OCI-M2 (cell line): Measurements from ENCODE around the gene GOLIM4.
A peak's percentile ranks its signal among the peaks of the same experiment; 100 is the strongest.
"Not testable (repeated sequence)": the region's sequence is repeated elsewhere in the genome, so short reads cannot be mapped to it uniquely, and the experiment has no call there.

Experiments used
- DNase-seq: peaks from one replicate; lab custom pipeline; 2025; ENCODE audit not compliant: unreplicated experiment; lab: John Stamatoyannopoulos, UW

GOLIM4 gene, protein sequence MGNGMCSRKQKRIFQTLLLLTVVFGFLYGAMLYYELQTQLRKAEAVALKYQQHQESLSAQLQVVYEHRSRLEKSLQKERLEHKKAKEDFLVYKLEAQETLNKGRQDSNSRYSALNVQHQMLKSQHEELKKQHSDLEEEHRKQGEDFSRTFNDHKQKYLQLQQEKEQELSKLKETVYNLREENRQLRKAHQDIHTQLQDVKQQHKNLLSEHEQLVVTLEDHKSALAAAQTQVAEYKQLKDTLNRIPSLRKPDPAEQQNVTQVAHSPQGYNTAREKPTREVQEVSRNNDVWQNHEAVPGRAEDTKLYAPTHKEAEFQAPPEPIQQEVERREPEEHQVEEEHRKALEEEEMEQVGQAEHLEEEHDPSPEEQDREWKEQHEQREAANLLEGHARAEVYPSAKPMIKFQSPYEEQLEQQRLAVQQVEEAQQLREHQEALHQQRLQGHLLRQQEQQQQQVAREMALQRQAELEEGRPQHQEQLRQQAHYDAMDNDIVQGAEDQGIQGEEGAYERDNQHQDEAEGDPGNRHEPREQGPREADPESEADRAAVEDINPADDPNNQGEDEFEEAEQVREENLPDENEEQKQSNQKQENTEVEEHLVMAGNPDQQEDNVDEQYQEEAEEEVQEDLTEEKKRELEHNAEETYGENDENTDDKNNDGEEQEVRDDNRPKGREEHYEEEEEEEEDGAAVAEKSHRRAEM

DNA sequence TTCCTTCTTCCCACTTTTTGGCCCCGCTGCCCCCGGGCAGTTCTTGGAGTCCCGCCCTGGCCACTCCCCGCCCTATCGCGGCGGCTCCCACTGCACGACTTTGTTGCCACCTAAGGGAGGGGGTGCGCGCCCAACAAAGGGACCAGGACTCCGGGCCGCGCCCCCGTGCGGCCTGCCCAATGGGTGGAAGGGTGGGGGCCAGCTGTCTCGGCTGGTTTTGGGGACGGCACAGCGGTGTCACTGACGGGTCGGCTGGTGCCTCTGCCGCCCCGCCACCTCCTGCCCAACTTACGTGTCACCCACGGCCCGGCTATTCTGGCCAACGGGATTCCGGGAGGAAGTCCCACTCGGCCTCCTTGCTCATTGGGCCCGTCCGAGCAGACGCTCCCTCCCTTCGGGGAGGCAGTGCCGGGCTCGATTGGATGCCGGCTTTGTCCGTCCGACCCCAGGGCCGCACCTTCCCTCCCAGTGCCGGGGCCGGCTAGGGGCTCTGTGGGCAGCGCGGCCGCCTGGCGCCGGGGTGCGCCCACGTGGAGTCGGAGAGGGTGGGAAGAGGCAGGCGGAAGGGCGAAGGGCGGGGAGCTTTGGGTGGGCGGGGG is at the start of gene GOLIM4:
TSS of gene GOLIM4 (minus strand) at position 314 of the 599 bp plus-strand sequence. CDS start 639 bp downstream, outside the sequence.
- DNase-seq = peak; percentile 75

DNA sequence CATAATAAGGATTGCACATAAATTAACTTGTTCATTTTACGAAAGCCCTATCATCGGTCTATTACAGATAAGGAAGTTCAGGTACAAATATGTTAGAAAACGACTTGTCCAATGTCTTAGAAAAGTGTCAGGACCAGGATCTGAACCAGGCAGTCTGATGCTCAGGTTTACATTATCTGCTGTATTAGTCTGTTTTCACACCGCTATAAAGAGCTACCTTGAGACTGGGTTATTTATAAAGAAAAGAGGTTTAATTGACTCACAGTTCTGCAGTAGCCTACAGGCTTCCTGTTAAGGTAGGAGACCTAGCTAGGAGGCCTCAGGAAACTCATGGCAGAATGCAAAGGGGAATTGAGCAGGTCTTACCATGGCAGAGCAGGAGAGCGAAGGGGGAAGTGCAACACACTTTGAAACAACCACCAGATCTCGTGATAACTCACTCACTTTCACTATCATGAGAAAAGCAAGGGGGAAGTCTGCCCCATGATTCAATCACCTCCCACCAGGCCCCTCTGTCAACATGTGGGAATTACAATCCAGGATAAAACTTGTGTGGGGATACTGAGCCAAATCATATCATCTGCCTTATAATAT is 45.8 kb upstream of the GOLIM4 start:
- DNase-seq = no peak

GRCh38 chr3:168139947-168140346 is 44.2 kb upstream of the GOLIM4 start:
- DNase-seq = no peak

- no peak for DNase-seq
Observed at GRCh38 chr3:168138421-168138820, 42.7 kb upstream of the GOLIM4 start.

DNA sequence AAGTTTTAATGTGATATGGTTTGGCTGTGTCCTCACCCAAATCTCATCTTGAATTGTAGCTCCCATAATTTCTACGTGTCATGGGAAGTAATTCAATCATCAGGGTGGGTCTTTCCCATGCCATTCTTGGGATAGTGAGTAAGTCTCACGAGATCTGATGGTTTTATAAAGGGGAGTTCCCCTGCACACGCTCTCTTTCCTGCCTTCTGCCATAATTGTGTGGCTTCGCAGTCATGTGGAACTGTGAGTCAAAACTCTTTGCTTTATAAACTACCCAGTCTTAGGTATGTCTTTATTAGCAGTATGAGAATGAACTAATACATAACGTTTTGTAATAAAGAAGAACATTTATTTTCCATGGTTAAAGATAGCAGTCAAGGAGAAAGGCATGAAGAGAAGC is 39.2 kb upstream of the GOLIM4 start:
- DNase-seq = no peak

DNA sequence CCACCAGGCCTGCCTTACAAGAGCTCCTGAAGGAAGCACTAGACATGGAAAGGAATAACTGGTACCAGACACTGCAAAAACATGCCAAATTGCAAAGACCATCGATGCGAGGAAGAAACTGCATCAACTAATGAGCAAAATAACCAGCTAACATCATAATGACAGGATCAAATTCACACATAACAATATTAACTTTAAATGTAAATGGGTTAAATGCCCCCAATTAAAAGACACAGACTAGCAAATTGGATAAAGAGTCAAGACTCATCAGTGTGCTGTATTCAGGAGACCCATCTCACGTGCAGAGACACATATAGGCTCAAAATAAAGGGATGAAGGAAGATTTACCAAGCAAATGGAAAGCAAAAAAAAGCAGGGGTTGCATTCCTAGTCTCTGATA is 34.5 kb upstream of the GOLIM4 start:
- not testable (repeated sequence) for DNase-seq

GRCh38 chr3:168128463-168128862 is 32.7 kb upstream of the GOLIM4 start:
- DNase-seq = not testable (repeated sequence)

DNA sequence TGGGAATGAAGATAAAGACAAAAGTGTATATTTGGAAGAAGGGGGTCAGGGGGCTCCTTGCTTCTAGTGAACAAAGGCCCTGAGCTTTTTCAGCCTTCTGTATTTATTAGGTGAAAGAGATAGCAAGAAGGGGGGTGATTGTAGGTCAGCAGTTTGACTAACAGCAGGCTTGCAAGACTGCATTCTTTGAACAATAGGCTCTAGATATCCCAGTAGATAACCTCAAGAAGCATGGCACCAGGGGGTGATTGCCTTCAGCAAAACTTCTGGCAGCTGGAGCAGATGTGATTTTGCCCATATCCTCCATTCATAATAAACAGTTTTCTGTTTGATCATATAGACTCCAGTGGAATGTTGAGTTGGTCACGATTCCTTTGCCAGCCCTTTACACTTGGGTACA is 31.7 kb upstream of the GOLIM4 start:
- no peak for DNase-seq

- DNase-seq = no peak
Observed at GRCh38 chr3:168124791-168125190, 29.1 kb upstream of the GOLIM4 start.

DNA sequence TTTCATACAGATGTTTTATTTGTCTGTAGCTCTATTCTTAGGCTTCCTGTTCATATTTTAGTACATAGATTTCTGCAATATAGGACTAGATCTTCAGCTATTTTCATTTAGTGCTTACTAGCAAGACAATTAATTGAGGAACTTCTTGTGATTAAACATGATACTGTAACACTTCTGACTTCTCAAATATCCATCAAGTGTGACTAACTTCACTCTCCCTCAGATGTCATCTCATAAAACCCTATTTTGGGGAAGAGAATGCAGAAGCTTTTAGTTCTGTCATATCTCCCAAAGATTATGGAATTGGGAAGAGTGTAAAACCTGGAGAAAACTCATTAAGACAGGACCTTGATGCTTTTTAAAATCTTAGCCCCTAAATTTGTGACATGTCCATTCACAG is 28.6 kb upstream of the GOLIM4 start:
- DNase-seq = no peak

DNA sequence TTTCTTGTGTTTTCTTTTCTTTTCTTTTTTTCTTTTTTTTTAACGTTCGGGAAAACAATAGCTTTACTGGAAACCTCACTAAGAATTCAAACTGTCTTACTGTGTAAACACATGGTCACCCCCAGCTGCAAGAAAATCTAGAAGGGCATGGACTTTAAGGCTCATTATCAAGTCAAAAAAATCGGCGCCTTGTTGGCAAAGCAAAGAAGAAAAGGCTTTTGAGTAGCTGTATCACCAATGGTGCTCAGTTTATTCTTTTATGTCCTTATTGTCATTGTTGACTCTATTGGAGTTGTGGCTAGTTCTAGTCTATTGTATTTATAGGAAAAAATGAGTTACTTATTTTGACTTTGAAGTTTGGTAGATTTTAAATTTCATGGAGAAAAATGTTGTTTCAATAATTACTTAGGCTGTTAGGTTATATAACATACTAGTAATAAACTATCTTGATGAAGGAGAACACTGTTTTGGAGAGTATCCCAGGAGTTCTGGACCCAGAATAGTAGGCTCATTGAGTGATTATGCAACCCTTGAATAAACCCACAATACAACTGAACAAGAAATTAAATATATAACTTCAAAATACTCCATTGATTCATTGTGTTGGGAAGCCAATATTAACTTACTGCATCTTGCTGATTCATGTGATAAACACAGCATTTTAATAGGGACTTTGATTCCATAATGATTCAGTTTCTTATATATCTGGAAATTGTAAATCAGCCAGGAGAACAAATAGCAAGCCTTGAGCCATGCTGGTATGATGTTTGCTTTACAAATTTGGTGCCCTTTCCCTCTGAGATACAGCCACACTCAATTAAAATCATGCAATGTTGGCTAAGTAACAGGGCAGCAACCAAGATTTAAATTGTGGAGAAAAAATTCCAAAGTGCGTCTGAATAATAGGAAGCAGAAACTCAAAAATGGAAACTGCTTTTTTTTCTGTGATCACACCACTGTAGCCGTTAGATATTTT is 27.8 kb upstream of the GOLIM4 start:
- no peak for DNase-seq

GRCh38 chr3:168121184-168122017 is 25.7 kb upstream of the GOLIM4 start:
- DNase-seq = no peak

DNA sequence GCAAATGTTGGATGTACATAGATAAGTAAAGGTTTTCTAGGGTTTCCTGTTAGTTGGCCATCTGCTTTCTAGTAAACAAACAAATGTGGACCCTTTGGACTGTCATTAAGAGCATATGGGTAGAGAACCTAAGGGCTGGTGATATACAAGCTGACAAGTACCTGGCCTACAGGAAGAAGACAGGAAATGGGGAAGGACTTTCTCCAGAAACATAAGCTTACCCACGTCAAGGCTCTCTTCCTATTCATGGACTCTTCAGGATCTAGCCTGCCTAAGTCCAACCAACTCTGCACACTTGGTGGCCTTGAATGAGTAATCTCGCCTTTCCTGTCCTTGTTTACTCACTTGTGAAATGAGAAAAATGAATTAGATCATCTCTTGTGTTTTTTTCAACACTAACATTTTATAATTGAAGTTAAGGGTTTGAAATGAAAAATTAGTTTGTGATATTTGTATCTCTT is 22.2 kb upstream of the GOLIM4 start:
- DNase-seq = no peak

GRCh38 chr3:168117059-168117458 is 21.3 kb upstream of the GOLIM4 start:
- DNase-seq = no peak

- no peak for DNase-seq
Observed at GRCh38 chr3:168116279-168116678, 20.6 kb upstream of the GOLIM4 start.

DNA sequence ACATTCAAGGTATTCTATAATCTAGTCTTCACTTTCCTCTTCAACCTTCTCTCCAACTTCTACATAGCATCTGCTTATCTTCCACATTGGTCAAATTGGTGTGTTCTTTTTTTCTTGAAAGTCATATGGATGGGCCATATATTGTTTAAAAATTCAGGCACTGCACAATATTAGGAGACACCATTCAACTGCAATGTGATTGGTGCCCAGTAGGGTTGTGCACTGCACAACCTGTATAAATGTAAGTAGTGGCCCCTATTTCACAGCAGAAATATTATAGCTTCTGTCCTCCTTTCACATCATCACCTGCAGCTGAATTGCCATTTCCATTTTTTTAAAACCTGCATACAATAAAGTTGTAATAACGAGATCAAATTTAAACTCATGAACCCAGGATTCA is 18.1 kb upstream of the GOLIM4 start:
- no peak for DNase-seq

DNA sequence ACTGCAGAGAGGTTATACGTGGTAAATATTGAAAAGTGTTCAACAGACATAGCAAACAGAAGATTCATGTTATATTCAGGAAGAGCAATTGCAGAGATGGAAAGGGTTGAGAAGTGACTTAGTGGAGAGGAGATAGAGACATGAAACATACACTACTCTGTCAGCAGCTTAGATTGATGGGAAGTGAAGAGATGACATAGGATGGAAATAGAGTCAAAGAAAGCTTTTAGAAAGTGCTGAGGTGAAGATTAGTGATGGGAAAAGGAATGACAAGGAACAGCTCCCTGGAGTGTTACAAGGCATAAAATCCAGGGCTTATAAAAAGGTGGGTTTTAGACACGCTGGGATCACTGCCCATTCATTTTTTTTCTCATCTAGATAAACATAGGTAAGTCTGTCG is 17.2 kb upstream of the GOLIM4 start:
- DNase-seq = no peak

- no peak for DNase-seq
Observed at GRCh38 chr3:168104361-168104760, 8.6 kb upstream of the GOLIM4 start.

GRCh38 chr3:168102735-168103410 is 7.1 kb upstream of the GOLIM4 start:
- no peak for DNase-seq
